ENCODE data around the gene EVI5L. TPM values are rescaled to one million over a fixed set of nuclear protein-coding genes. Genes with fewer than 3 reads are reported as not detected.
A peak's percentile ranks its signal among the peaks of the same experiment; 100 is the strongest.

The EVI5L gene
- total and polyA plus RNA-seq, 2 donors: 7.8 to 21.1 TPM

- Histone ChIP-seq H3K4me1 (ENCODE audit: insufficient read depth) (peaks cover 3% of the 10 kb centered on the region), H3K27ac (ENCODE audit: low read depth) (no peak overlapping the region), H3K36me3 (ENCODE audit: insufficient read depth) (no peaks in the 10 kb centered on the region), H3K4me3 (ENCODE audit: low read depth, low read length) (peak overlapping the region; percentile 19)
- DNase-seq (ENCODE audit: extremely low spot score): no peak
- 6% methylated on average over 18 of the region's 18 CpGs for WGBS
Measured at GRCh38 chr19:7829166-7829520, 875 bp upstream of the EVI5L start.

GRCh38 chr19:7830272-7830771 lies 304 bp downstream of the EVI5L start:
- Histone ChIP-seq H3K4me3 (ENCODE audit: low read depth, low read length) (peak overlapping the region; percentile 92), H3K4me1 (ENCODE audit: insufficient read depth) (peaks cover 3% of the 10 kb centered on the region), H3K27ac (ENCODE audit: low read depth) (no peak overlapping the region), H3K36me3 (ENCODE audit: insufficient read depth) (no peaks in the 10 kb centered on the region)
- WGBS: 2% methylated on average over 53 of the region's 53 CpGs
- DNase-seq (ENCODE audit: extremely low spot score): no peak

GRCh38 chr19:7830823-7831222 lies 805 bp downstream of the EVI5L start:
- Histone ChIP-seq H3K4me3 (ENCODE audit: low read depth, low read length) (peak overlapping the region; percentile 92), H3K36me3 (ENCODE audit: insufficient read depth) (no peaks in the 10 kb centered on the region), H3K27ac (ENCODE audit: low read depth) (no peak overlapping the region), H3K4me1 (ENCODE audit: insufficient read depth) (peaks cover 3% of the 10 kb centered on the region)
- no peak for DNase-seq (ENCODE audit: extremely low spot score)
- WGBS: 34% methylated on average over 7 of the region's 7 CpGs

- Histone ChIP-seq H3K4me1 (ENCODE audit: insufficient read depth) (peaks cover 3% of the 10 kb centered on the region), H3K27ac (ENCODE audit: low read depth) (no peak overlapping the region), H3K36me3 (ENCODE audit: insufficient read depth) (no peaks in the 10 kb centered on the region), H3K4me3 (ENCODE audit: low read depth, low read length) (no peak overlapping the region)
- no peak for DNase-seq (ENCODE audit: extremely low spot score)
- WGBS: 54% methylated on average over 10 of the region's 10 CpGs
Measured at GRCh38 chr19:7831452-7831851, 1.4 kb downstream of the EVI5L start.

- H3K27ac ChIP-seq (ENCODE audit: low read depth): no peak overlapping the region
- WGBS: 86% methylated on average over 17 of the region's 17 CpGs
- no peak for DNase-seq (ENCODE audit: extremely low spot score)
- H3K4me3 ChIP-seq (ENCODE audit: low read depth, low read length): no peak overlapping the region
- H3K4me1 ChIP-seq (ENCODE audit: insufficient read depth): peaks cover 3% of the 10 kb centered on the region
- H3K36me3 ChIP-seq (ENCODE audit: insufficient read depth): no peaks in the 10 kb centered on the region
Measured at GRCh38 chr19:7832009-7832408, 2.0 kb downstream of the EVI5L start.

GRCh38 chr19:7832781-7833180 lies 2.8 kb downstream of the EVI5L start:
- no peaks in the 10 kb centered on the region for H3K36me3 ChIP-seq (ENCODE audit: insufficient read depth)
- no peak overlapping the region for H3K4me3 ChIP-seq (ENCODE audit: low read depth, low read length)
- DNase-seq (ENCODE audit: extremely low spot score): no peak
- no peak overlapping the region for H3K27ac ChIP-seq (ENCODE audit: low read depth)
- peaks cover 3% of the 10 kb centered on the region for H3K4me1 ChIP-seq (ENCODE audit: insufficient read depth)
- WGBS: 67% methylated on average over 12 of the region's 12 CpGs

GRCh38 chr19:7833225-7834099 lies 3.4 kb downstream of the EVI5L start:
- H3K4me3 ChIP-seq (ENCODE audit: low read depth, low read length): no peak overlapping the region
- H3K36me3 ChIP-seq (ENCODE audit: insufficient read depth): no peaks in the 10 kb centered on the region
- WGBS: 65% methylated on average over 23 of the region's 23 CpGs
- no peak overlapping the region for H3K27ac ChIP-seq (ENCODE audit: low read depth)
- DNase-seq (ENCODE audit: extremely low spot score): no peak
- H3K4me1 ChIP-seq (ENCODE audit: insufficient read depth): peaks cover 3% of the 10 kb centered on the region

- Histone ChIP-seq H3K27ac (ENCODE audit: low read depth) (no peak overlapping the region), H3K4me3 (ENCODE audit: low read depth, low read length) (no peak overlapping the region), H3K36me3 (ENCODE audit: insufficient read depth) (no peaks in the 10 kb centered on the region), H3K4me1 (ENCODE audit: insufficient read depth) (no peaks in the 10 kb centered on the region)
- no peak for DNase-seq (ENCODE audit: extremely low spot score)
- 95% methylated on average over 6 of the region's 6 CpGs for WGBS
Measured at GRCh38 chr19:7839476-7839875, 9.5 kb downstream of the EVI5L start.

GRCh38 chr19:7840629-7841028 lies 10.6 kb downstream of the EVI5L start:
- 82% methylated on average over 8 of the region's 8 CpGs for WGBS
- Histone ChIP-seq H3K36me3 (ENCODE audit: insufficient read depth) (no peaks in the 10 kb centered on the region), H3K27ac (ENCODE audit: low read depth) (no peak overlapping the region), H3K4me3 (ENCODE audit: low read depth, low read length) (no peak overlapping the region), H3K4me1 (ENCODE audit: insufficient read depth) (no peaks in the 10 kb centered on the region)
- DNase-seq (ENCODE audit: extremely low spot score): no peak

- no peak overlapping the region for H3K27ac ChIP-seq (ENCODE audit: low read depth)
- no peak for DNase-seq (ENCODE audit: extremely low spot score)
- no peaks in the 10 kb centered on the region for H3K36me3 ChIP-seq (ENCODE audit: insufficient read depth)
- WGBS: 90% methylated on average over 11 of the region's 11 CpGs
- H3K4me3 ChIP-seq (ENCODE audit: low read depth, low read length): no peak overlapping the region
- no peaks in the 10 kb centered on the region for H3K4me1 ChIP-seq (ENCODE audit: insufficient read depth)
Measured at GRCh38 chr19:7841751-7842660, 12.0 kb downstream of the EVI5L start.

GRCh38 chr19:7842661-7843294 lies 12.8 kb downstream of the EVI5L start:
- H3K4me1 ChIP-seq (ENCODE audit: insufficient read depth): no peaks in the 10 kb centered on the region
- WGBS: 95% methylated on average over 12 of the region's 12 CpGs

GRCh38 chr19:7843521-7843920 lies 13.5 kb downstream of the EVI5L start:
- WGBS: 90% methylated on average over 6 of the region's 6 CpGs
- Histone ChIP-seq H3K4me1 (ENCODE audit: insufficient read depth) (no peaks in the 10 kb centered on the region), H3K4me3 (ENCODE audit: low read depth, low read length) (no peak overlapping the region), H3K36me3 (ENCODE audit: insufficient read depth) (no peaks in the 10 kb centered on the region), H3K27ac (ENCODE audit: low read depth) (no peak overlapping the region)
- DNase-seq (ENCODE audit: extremely low spot score): no peak

More at GRCh38 chr19:7842661-7843294, 12.8 kb downstream of the EVI5L start:
- DNase-seq (ENCODE audit: extremely low spot score): no peak
- no peak overlapping the region for H3K4me3 ChIP-seq (ENCODE audit: low read depth, low read length)
- H3K36me3 ChIP-seq (ENCODE audit: insufficient read depth): no peaks in the 10 kb centered on the region
- H3K27ac ChIP-seq (ENCODE audit: low read depth): no peak overlapping the region

- Histone ChIP-seq H3K4me3 (ENCODE audit: low read depth, low read length) (no peak overlapping the region), H3K4me1 (ENCODE audit: insufficient read depth) (no peaks in the 10 kb centered on the region), H3K36me3 (ENCODE audit: insufficient read depth) (no peaks in the 10 kb centered on the region), H3K27ac (ENCODE audit: low read depth) (no peak overlapping the region)
- WGBS: 87% methylated on average over 5 of the region's 5 CpGs
- no peak for DNase-seq (ENCODE audit: extremely low spot score)
Measured at GRCh38 chr19:7844405-7844804, 14.4 kb downstream of the EVI5L start.
